Neural progenitor cell (in vitro differentiated cells): ENCODE data around the gene DDOST.

Source experiments
- CTCF ChIP-seq: fragments of 200-600 bp; sonication (generic); IDR thresholded peaks from 2 replicates; pipeline ENCODE4 v1.5.1; 2017; ENCODE audit warnings: antibody characterized with exemption, mild to moderate bottlenecking
- EZH2phosphoT487 ChIP-seq: fragments of 200-600 bp; sonication (generic); IDR thresholded peaks from 2 replicates; pipeline ENCODE4 v1.6.1; 2017; ENCODE audit warnings: antibody characterized with exemption

- TF ChIP-seq EZH2phosphoT487 (no peak), CTCF (no peak)
These were observed 51.6 kb downstream of the DDOST start for GRCh38 chr1:20609541-20609940.
